Smooth muscle cell (in vitro differentiated cells): ENCODE measurements around the gene DCTN5. TPM values are rescaled to one million over a fixed set of nuclear protein-coding genes. Genes with fewer than 3 reads are reported as not detected.
"Not testable (repeated sequence)": the region's sequence is repeated elsewhere in the genome, so short reads cannot be mapped to it uniquely, and the experiment has no call there.

Experiments used
- DNase-seq: peaks from one replicate; lab custom pipeline; 2025; ENCODE audit not compliant: unreplicated experiment; lab: John Stamatoyannopoulos, UW
- H2AFZ ChIP-seq: fragments of 200-600 bp; sonication (generic); 2 replicates; pipeline ENCODE4 v1.6.0; 2016; ENCODE audit warnings: antibody characterized with exemption, low read depth, mild to moderate bottlenecking
- H3F3A ChIP-seq: fragments of 200-600 bp; sonication (generic); 2 replicates; pipeline ENCODE4 v1.6.0; 2017; ENCODE audit warnings: antibody characterized with exemption, low read depth
- H3K27ac ChIP-seq: fragments of 200-600 bp; sonication (generic); 2 replicates; pipeline ENCODE4 v1.5.1; 2016; ENCODE audit warnings: low read depth, mild to moderate bottlenecking
- H3K27me3 ChIP-seq: fragments of 200-600 bp; sonication (generic); 2 replicates; pipeline ENCODE4 v1.6.1; 2016; ENCODE audit warnings: low read depth, mild to moderate bottlenecking
- H3K36me3 ChIP-seq: fragments of 200-600 bp; sonication (generic); 2 replicates; pipeline ENCODE4 v1.5.1; 2016; ENCODE audit warnings: low read depth
- H3K4me1 ChIP-seq: fragments of 200-600 bp; sonication (generic); 2 replicates; pipeline ENCODE4 v1.5.1; 2016; ENCODE audit warnings: low read depth
- H3K4me2 ChIP-seq: fragments of 200-600 bp; sonication (generic); 2 replicates; pipeline ENCODE4 v1.6.0; 2016; ENCODE audit warnings: mild to moderate bottlenecking
- H3K4me3 ChIP-seq: fragments of 200-600 bp; sonication (generic); 2 replicates; pipeline ENCODE4 v1.5.1; 2016; ENCODE audit warnings: mild to moderate bottlenecking
- H3K79me2 ChIP-seq: fragments of 200-600 bp; sonication (generic); 2 replicates; pipeline ENCODE4 v1.6.0; 2016; ENCODE audit warnings: low read depth, mild to moderate bottlenecking
- H3K9ac ChIP-seq: fragments of 200-600 bp; sonication (generic); 2 replicates; pipeline ENCODE4 v1.6.0; 2016; ENCODE audit warnings: low read depth
- H3K9me3 ChIP-seq: fragments of 200-600 bp; sonication (generic); replicated peaks from 2 replicates; pipeline ENCODE4 v1.5.1; 2016; ENCODE audit warnings: low read depth
- H4K20me1 ChIP-seq: fragments of 200-600 bp; sonication (generic); 2 replicates; pipeline ENCODE4 v1.6.0; 2016; ENCODE audit warnings: low read depth
- WGBS: methylation state at CpG from one replicate; pipeline ENCODE4 v1.1.7; 2016; ENCODE audit warnings: low lambda C conversion rate; 5-methylcytosine and 5-hydroxymethylcytosine counted together
- polyA plus RNA-seq: library from polyadenylated mRNA; unstranded; fragments of >200 nt; fragmentation: Nextera tagmentation; extraction: Ambion mirVana; gene quantifications from 2 replicates; pipeline ENCODE4 v1.2.1, GENCODE V29; 2016
- total RNA-seq: library from RNA; depleted of rRNA; stranded (reverse); fragments of >200 nt; gene quantifications from 2 replicates; pipeline ENCODE4 v1.2.3, GENCODE V29; 2014
- TF ChIP-seq, protein P1 (sequence below): fragments of 200-600 bp; sonication (generic); IDR thresholded peaks from 2 replicates; pipeline ENCODE4 v1.5.1; 2017; ENCODE audit warnings: borderline replicate concordance, mild to moderate bottlenecking, antibody characterized with exemption; ENCODE audit not compliant: insufficient read depth, poor library complexity, severe bottlenecking

The DCTN5 gene
- total and polyA plus RNA-seq, 2 experiments from 2014 or later: 14.0 to 22.6 TPM

DNA sequence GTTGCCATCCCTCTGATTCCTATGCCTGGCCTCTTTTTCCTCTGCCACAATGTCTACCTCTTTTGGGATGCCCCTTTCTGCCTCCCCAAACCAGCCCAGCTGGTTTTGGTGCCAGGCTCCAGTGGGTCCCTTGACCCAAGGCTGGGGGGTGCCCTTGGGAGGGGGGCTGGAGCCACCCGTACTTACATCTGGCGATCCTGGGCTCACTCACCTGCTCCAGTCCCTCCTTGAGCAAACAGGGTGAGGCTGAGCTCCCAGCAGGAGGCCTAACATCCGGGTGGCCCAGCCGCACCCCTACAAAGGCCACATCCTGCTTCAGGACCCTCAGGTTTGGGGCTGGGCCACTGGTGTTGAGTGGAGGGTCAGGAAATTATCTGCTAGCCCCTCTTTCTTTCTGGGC, 70.5 kb downstream of the DCTN5 start:
- 94% methylated on average over 4 of the region's 4 CpGs for WGBS

DNA sequence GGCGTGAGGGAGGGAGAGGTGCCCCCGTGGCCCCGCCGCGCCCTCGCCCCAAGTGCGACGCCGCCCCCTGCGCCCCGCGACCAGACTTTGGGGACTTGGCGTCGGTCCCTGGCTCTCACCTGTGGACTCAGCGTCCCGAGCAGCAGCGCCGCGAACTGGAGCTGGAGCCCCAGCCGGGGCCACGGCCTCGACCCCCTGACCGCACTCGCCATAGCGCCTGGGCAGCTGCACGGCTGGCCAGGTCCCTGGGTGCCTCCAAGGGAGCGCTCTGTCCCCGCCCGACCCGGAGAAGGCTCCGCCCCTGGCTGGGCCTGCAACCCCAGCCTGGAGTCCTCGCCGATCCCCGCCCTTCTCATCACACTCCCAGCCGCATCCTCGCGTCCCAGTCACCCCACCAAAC, 71.7 kb downstream of the DCTN5 start, which contains the start of gene ERN2:
Gene ERN2 (minus strand): TSS at position 247 of the 400 bp plus-strand sequence. CDS start 35 bp downstream, at position 212.
- no peaks in the 10 kb centered on the region for H3K79me2 ChIP-seq

More for the DNA sequence above, 70.5 kb downstream of the DCTN5 start:
- no peaks in the 10 kb centered on the region for H3K4me1 ChIP-seq
- no peak overlapping the region for H2AFZ ChIP-seq
- H3K9ac ChIP-seq: no peak overlapping the region
- H3K36me3 ChIP-seq: no peaks in the 10 kb centered on the region
- H3K27me3 ChIP-seq: peaks cover 57% of the 10 kb centered on the region
- no peaks in the 10 kb centered on the region for H3F3A ChIP-seq
- DNase-seq: no peak
- H3K9me3 ChIP-seq: no peaks in the 10 kb centered on the region
- H4K20me1 ChIP-seq: no peaks in the 10 kb centered on the region
- H3K79me2 ChIP-seq: no peaks in the 10 kb centered on the region
- TF ChIP-seq, protein P1, sequence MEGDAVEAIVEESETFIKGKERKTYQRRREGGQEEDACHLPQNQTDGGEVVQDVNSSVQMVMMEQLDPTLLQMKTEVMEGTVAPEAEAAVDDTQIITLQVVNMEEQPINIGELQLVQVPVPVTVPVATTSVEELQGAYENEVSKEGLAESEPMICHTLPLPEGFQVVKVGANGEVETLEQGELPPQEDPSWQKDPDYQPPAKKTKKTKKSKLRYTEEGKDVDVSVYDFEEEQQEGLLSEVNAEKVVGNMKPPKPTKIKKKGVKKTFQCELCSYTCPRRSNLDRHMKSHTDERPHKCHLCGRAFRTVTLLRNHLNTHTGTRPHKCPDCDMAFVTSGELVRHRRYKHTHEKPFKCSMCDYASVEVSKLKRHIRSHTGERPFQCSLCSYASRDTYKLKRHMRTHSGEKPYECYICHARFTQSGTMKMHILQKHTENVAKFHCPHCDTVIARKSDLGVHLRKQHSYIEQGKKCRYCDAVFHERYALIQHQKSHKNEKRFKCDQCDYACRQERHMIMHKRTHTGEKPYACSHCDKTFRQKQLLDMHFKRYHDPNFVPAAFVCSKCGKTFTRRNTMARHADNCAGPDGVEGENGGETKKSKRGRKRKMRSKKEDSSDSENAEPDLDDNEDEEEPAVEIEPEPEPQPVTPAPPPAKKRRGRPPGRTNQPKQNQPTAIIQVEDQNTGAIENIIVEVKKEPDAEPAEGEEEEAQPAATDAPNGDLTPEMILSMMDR: no peak
- no peak overlapping the region for H3K4me3 ChIP-seq
- no peak overlapping the region for H3K4me2 ChIP-seq
- no peak overlapping the region for H3K27ac ChIP-seq

DNA sequence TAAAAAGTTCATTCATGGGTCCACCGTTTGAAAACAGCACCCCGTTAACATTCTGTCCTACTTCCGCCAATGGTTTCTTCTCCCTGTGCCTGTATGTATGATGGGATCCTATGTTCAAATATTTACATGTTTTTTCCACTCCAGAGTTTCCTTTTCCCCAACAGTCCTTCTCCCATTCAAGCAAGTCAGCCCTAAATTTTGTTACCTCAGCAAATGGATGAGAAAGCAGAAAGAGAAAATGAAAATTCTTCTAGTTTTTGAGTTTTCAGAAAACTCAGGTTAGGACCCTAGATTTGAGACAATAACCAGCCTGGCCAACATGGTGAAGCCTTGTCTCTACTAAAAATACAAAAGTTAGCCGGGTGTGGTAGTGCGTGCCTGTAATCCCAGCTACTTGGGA, 75.2 kb downstream of the DCTN5 start:
- WGBS: 93% methylated on average over 5 of the region's 5 CpGs

More for the DNA sequence above, 71.7 kb downstream of the DCTN5 start, which contains the start of gene ERN2:
- no peak for DNase-seq
- H2AFZ ChIP-seq: no peak within 1 kb of the TSS
- no peaks in the 10 kb centered on the region for H3K9me3 ChIP-seq
- H3K9ac ChIP-seq: no peak within 1 kb of the TSS
- H4K20me1 ChIP-seq: no peaks in the 10 kb centered on the region
- H3K36me3 ChIP-seq: no peaks in the 10 kb centered on the region
- H3K4me2 ChIP-seq: no peak within 1 kb of the TSS
- H3K27ac ChIP-seq: no peak within 1 kb of the TSS
- no peaks in the 10 kb centered on the region for H3K4me1 ChIP-seq
- H3F3A ChIP-seq: no peaks in the 10 kb centered on the region
- H3K4me3 ChIP-seq: no peak within 1 kb of the TSS
- H3K27me3 ChIP-seq: peaks cover 64% of the 10 kb centered on the region
- WGBS: 13% methylated on average over 20 of the region's 37 CpGs
- TF ChIP-seq, protein P1: no peak

DNA sequence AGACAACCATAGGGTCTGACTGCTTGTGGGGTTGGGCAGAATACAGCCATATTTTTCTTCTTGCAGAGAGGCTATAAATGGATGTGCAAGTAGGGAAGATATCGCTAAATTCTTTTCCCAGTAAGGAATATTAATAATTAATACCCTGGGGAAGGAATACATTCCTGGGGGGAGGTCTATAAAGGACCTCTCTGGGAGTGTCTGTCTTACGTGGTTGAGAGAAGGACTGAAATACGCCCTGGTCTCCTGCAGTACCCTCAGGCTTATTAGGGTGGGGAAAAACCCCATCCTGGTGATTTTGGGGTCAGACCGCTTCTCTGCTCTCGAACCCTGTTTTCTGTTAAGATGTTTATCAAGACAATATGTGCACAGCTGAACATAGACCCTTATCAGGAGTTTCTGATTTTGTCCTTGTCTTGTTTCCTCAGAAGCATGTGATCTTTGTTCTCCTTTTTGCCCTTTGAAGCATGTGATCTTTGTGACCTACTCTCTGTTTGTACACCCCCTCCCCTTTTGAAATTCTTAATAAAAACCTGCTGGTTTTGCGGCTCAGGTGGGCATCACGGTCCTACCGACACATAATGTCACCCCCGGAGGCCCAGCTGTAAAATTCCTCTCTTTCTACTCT, 81.5 kb downstream of the DCTN5 start:
- H3F3A ChIP-seq, H2AFZ ChIP-seq, H3K27me3 ChIP-seq, H3K9ac ChIP-seq, H4K20me1 ChIP-seq, H3K79me2 ChIP-seq, H3K36me3 ChIP-seq, DNase-seq, H3K4me2 ChIP-seq, H3K4me3 ChIP-seq, H3K9me3 ChIP-seq, H3K27ac ChIP-seq, H3K4me1 ChIP-seq: not testable (repeated sequence)
- 78% methylated on average over 9 of the region's 9 CpGs for WGBS

More for the DNA sequence above, 75.2 kb downstream of the DCTN5 start:
- Histone ChIP-seq H3K27ac (no peak overlapping the region), H2AFZ (no peak overlapping the region), H4K20me1 (no peaks in the 10 kb centered on the region), H3K4me2 (no peak overlapping the region), H3K36me3 (no peaks in the 10 kb centered on the region), H3K4me1 (no peaks in the 10 kb centered on the region), H3K27me3 (peaks cover 61% of the 10 kb centered on the region), H3K79me2 (no peaks in the 10 kb centered on the region), H3K4me3 (no peak overlapping the region), H3K9me3 (no peaks in the 10 kb centered on the region), H3F3A (no peaks in the 10 kb centered on the region), H3K9ac (no peak overlapping the region)
- no peak for DNase-seq
- TF ChIP-seq, protein P1: no peak
